SIG-M5 treated with dmso at 0.1 percent for 504 hours (cell line): Measurements from ENCODE around the gene ELANE.
"Not testable (repeated sequence)": the region's sequence is repeated elsewhere in the genome, so short reads cannot be mapped to it uniquely, and the experiment has no call there.

Experiments used
- DNase-seq: peaks from one replicate; lab custom pipeline; 2025; ENCODE audit not compliant: unreplicated experiment; lab: John Stamatoyannopoulos, UW

Gene ELANE

GRCh38 chr19:813219-814151 lies 38.6 kb upstream of the ELANE start:
- DNase-seq = no peak

- DNase-seq = no peak
These were observed 37.7 kb upstream of the ELANE start for GRCh38 chr19:814152-815078.

- DNase-seq = no peak
These were observed 36.9 kb upstream of the ELANE start for GRCh38 chr19:815079-815774.

GRCh38 chr19:815775-816499 lies 36.2 kb upstream of the ELANE start:
- DNase-seq = no peak

GRCh38 chr19:816500-816857 lies 35.6 kb upstream of the ELANE start:
- DNase-seq = no peak

GRCh38 chr19:820212-820611 lies 31.9 kb upstream of the ELANE start:
- not testable (repeated sequence) for DNase-seq

- no peak for DNase-seq
These were observed 30.8 kb upstream of the ELANE start for GRCh38 chr19:821231-821824.

- peak; percentile 63 for DNase-seq
These were observed 30.1 kb upstream of the ELANE start, which contains the start of gene PLPPR3 for GRCh38 chr19:821825-822503. TSS of gene PLPPR3 (minus strand) at chr19:821955. CDS start at chr19:821559, 396 bp downstream.

- DNase-seq = peak; percentile 87
These were observed 28.5 kb upstream of the ELANE start for GRCh38 chr19:823565-824121.

- DNase-seq = peak; percentile 76
These were observed 27.2 kb upstream of the ELANE start for GRCh38 chr19:824885-825284.

- DNase-seq = peak; percentile 74
These were observed 26.0 kb upstream of the ELANE start for GRCh38 chr19:825897-826644.

- peak; percentile 83 for DNase-seq
These were observed 24.8 kb upstream of the ELANE start for GRCh38 chr19:827314-827709.

- no peak for DNase-seq
These were observed 24.3 kb upstream of the ELANE start, which contains the start of gene AZU1 for GRCh38 chr19:827710-828321. TSS of gene AZU1 (plus strand) at chr19:827837. CDS start at chr19:827847, 10 bp downstream.

- peak; percentile 57 for DNase-seq
These were observed 22.9 kb upstream of the ELANE start for GRCh38 chr19:829129-829758.

- peak; percentile 71 for DNase-seq
These were observed 20.4 kb upstream of the ELANE start for GRCh38 chr19:831407-832369.

- DNase-seq = no peak
These were observed 17.9 kb upstream of the ELANE start for GRCh38 chr19:834216-834615.
